ENCODE measurements around the gene TCF21. TPM values are rescaled to one million over a fixed set of nuclear protein-coding genes. Genes with fewer than 3 reads are reported as not detected.
"Not testable (repeated sequence)": the region's sequence is repeated elsewhere in the genome, so short reads cannot be mapped to it uniquely, and the experiment has no call there.

TCF21 gene
- total RNA-seq: 0.31 TPM

GRCh38 chr6:133888929-133889556, at the start of gene TCF21:
TCF21 (plus strand) TSS chr6:133889113; CDS start chr6:133889398, 285 bp downstream.
- no peak for DNase-seq

GRCh38 chr6:133841176-133841575, 47.7 kb upstream of the TCF21 start:
- no peak for DNase-seq

- DNase-seq: no peak
Measured at GRCh38 chr6:133843098-133843497, 45.8 kb upstream of the TCF21 start.

GRCh38 chr6:133844709-133845108, 44.2 kb upstream of the TCF21 start:
- DNase-seq: no peak

GRCh38 chr6:133854041-133854363, 34.9 kb upstream of the TCF21 start:
- DNase-seq: peak; percentile 7

GRCh38 chr6:133854364-133855275, 34.3 kb upstream of the TCF21 start:
- peak; percentile 17 for DNase-seq

- peak; percentile 28 for DNase-seq
Measured at GRCh38 chr6:133855276-133855990, 33.5 kb upstream of the TCF21 start.

GRCh38 chr6:133855991-133856370, 32.9 kb upstream of the TCF21 start:
- DNase-seq: no peak

- DNase-seq: no peak
Measured at GRCh38 chr6:133856911-133857310, 32.0 kb upstream of the TCF21 start.

- no peak for DNase-seq
Measured at GRCh38 chr6:133857696-133858095, 31.2 kb upstream of the TCF21 start.

GRCh38 chr6:133861337-133861736, 27.6 kb upstream of the TCF21 start:
- not testable (repeated sequence) for DNase-seq

- no peak for DNase-seq
Measured at GRCh38 chr6:133863228-133863627, 25.7 kb upstream of the TCF21 start.

GRCh38 chr6:133865680-133866079, 23.2 kb upstream of the TCF21 start:
- DNase-seq: no peak

- DNase-seq: no peak
Measured at GRCh38 chr6:133871131-133871530, 17.8 kb upstream of the TCF21 start.

- no peak for DNase-seq
Measured at GRCh38 chr6:133873538-133873937, 15.4 kb upstream of the TCF21 start.

GRCh38 chr6:133877116-133877515, 11.8 kb upstream of the TCF21 start:
- DNase-seq: no peak

- DNase-seq: no peak
Measured at GRCh38 chr6:133880006-133880405, 8.9 kb upstream of the TCF21 start.

- no peak for DNase-seq
Measured at GRCh38 chr6:133880896-133881295, 8.0 kb upstream of the TCF21 start.

GRCh38 chr6:133886104-133886775, 2.7 kb upstream of the TCF21 start:
- DNase-seq: no peak

- no peak for DNase-seq
Measured at GRCh38 chr6:133887156-133887879, 1.6 kb upstream of the TCF21 start.

- DNase-seq: no peak
Measured at GRCh38 chr6:133887880-133888230, 1.1 kb upstream of the TCF21 start.

All from tongue (tissue), 2 donors.